GM12873 (cell line): ENCODE results near the gene GRIK5.

Source experiments
- TF ChIP-seq, protein P1 (sequence below): IDR thresholded peaks from 2 replicates; pipeline ENCODE4 v1.5.1; 2012; ENCODE audit warnings: low read depth, mild to moderate bottlenecking, moderate library complexity, low read length, control low read depth; ENCODE audit not compliant: insufficient read depth; ENCODE audit errors: missing control alignments

GRIK5 gene

DNA sequence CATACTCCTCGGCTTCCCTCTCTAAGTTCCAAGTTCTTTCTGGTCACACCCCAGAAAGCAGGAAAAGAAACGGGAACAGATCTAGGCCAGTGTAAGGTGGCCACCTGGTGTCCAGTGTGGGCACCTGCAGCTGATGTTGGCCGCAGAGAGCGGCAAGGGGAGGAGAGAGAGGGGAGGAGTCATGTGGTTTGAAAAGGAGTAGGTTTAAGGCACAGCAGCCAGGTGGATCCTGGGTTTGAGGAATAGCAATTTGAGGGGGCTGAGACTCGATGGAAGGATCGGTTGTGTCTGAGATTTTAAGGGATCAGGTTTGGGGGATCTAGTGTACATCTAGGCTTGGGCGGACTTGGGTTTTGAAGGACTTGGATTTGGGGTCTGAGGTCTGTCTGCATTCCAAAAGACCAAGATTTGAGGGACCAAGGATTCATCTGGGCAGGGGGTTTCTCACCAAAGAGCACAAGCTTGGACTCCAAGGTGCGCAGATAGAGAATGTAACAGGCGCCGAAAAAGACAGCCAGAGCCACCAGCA lies 112.1 kb downstream of the GRIK5 start:
- TF ChIP-seq, protein P1, sequence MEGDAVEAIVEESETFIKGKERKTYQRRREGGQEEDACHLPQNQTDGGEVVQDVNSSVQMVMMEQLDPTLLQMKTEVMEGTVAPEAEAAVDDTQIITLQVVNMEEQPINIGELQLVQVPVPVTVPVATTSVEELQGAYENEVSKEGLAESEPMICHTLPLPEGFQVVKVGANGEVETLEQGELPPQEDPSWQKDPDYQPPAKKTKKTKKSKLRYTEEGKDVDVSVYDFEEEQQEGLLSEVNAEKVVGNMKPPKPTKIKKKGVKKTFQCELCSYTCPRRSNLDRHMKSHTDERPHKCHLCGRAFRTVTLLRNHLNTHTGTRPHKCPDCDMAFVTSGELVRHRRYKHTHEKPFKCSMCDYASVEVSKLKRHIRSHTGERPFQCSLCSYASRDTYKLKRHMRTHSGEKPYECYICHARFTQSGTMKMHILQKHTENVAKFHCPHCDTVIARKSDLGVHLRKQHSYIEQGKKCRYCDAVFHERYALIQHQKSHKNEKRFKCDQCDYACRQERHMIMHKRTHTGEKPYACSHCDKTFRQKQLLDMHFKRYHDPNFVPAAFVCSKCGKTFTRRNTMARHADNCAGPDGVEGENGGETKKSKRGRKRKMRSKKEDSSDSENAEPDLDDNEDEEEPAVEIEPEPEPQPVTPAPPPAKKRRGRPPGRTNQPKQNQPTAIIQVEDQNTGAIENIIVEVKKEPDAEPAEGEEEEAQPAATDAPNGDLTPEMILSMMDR = peak; percentile 81

DNA sequence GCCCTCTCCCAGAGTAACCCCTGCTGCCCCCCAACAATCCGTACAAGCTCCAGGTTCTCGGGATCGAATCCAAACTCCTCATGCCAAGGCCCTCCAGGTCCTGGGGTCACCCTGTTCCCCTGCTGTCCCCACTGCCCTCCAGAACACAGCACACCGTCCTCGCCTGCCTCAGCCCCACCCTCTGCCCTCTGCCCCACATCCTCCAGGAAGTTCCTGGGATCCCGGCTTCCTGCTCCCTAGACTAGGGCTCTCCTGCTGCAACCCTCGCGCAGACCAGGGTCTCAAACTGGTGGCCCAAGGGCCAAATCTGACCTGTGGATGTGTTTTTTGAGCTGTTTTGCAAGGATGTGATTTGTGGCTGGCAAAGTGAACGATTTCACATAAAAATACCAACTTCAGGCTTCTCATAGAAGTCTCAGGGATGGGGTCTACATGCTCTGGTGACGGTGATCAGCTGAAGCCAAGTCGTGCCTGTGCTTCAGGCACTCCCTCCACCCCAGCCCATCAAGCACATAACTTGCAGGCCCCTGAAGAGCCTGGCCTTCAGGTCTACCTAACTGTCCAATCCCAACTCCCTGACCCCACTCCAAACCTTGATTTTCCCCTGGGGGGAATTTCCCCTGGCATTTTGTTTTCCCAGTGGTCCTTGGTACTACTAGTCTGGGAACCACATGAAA lies 112.7 kb downstream of the GRIK5 start:
- TF ChIP-seq, protein P1 = no peak

DNA sequence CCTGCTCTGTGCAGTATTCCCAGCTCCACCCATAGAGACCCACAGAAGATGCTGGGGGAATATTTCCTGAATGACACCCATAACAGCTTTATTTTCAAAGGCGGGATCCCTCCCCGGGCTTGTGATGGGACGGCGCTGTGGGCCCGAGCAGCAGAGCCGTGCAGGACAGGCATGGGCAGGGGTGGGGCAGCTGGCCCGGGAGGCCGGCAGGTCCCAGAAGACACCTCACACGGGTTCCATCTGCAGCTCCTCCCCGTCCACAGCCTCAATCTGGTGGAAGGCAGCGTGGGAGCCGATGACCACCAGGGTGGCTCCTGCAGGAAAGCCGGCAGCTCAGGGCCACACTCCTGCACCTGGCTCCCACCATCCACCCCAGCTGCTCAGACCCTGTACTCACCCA lies 113.4 kb downstream of the GRIK5 start:
- TF ChIP-seq, protein P1 = no peak

DNA sequence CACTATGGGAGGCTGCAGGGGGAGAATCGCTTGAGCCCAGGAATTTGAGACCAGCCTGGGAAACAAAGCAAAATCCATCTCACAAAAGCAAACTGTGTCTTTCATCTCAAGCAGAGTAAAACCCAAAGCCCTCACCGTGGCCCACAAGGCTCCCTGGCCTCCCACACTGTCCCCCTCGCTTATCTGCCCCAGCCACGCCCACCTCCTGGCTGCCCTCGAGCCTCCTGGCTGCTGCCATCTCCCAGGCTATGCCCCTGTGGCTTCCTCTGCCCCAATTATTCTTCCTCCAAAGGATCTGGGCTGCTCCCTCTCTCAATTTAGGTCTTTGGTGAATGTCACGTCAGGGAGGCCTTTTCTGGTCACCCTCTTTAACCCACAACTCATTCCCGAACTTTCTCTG lies 114.5 kb downstream of the GRIK5 start:
- TF ChIP-seq, protein P1 = no peak

DNA sequence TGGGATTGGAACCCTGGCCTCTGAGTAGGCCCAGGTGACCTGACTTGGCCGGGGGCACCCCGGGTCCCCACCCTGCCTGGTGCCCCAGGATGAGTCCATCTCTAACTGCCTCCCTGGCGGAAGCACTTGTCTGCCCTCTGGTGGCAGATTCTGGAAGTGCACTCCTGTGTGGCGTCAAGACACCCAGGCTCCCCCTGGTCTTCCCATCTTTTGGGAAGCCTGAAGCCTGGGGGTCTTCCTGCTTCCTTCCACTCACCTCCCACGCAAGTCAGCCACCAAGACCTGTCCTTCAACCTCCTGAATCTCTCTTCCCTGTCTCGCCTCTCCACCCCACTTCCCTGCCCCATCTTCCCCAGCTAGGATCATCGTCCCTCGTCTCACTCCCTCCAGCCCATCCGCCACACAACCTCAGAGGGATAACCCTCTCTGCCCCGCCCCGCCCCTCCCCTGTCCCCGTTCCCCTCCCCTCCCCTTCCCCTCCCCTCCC lies 118.3 kb downstream of the GRIK5 start:
- TF ChIP-seq, protein P1 = peak; percentile 100
